ENCODE results near the gene C1orf185. TPM values are rescaled to one million over a fixed set of nuclear protein-coding genes. Genes with fewer than 3 reads are reported as not detected.

The C1orf185 gene
- total and polyA plus RNA-seq, 5 donors from 2014 or later, result not detected

DNA sequence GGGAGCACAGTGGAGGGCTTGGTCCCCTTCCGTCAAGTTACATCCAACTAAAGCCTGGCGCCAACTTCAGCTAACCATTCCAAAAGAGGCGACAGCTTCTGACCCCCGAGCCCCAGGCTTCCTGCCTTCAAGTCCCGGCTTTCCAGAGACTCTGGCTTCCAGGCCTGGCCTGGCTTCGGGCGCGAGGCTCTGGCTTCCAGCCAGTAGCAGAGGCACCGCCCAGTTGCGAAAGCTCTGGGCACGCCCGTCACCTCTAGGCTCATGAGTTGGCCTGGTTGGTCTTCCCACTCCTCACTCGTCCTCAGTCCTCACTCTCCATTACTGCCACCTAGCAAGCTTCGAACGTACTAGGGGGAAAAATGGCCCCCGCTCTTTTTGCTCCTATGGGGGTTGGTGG, 30.0 kb upstream of the C1orf185 start:
- Mint-ChIP-seq H3K36me3 (no peaks in the 10 kb centered on the region), H3K9me3 (peaks cover 0 to 2% (median 0%) of the 10 kb centered on the region in 7 donors), H3K4me3 (no peak overlapping the region), H3K27me3 (peaks cover 20% of the 10 kb centered on the region), H3K27ac (no peak overlapping the region), H3K4me1 (no peaks in the 10 kb centered on the region)
- DNase-seq (no peak), ATAC-seq (ENCODE audit: low read depth in 2 of 2) (no peak)
- H3K27ac ChIP-seq (ENCODE audit: insufficient read depth, low read length, poor library complexity, severe bottlenecking), result no peak overlapping the region
- no peaks in the 10 kb centered on the region for H3K9me3 ChIP-seq (ENCODE audit: control insufficient read depth in 2 of 2, low read length in 2 of 2)
- peaks cover 8% of the 10 kb centered on the region for H3K27me3 ChIP-seq (ENCODE audit: control insufficient read depth, insufficient read depth, low read length)
- no peaks in the 10 kb centered on the region for H3K36me3 ChIP-seq (ENCODE audit: control insufficient read depth, insufficient read depth, low read length)
- H3K4me1 ChIP-seq (ENCODE audit: control insufficient read depth, insufficient read depth, low read length, poor library complexity, severe bottlenecking), result no peaks in the 10 kb centered on the region
- H3K4me3 ChIP-seq (ENCODE audit: low read depth, low read length), result no peak overlapping the region

DNA sequence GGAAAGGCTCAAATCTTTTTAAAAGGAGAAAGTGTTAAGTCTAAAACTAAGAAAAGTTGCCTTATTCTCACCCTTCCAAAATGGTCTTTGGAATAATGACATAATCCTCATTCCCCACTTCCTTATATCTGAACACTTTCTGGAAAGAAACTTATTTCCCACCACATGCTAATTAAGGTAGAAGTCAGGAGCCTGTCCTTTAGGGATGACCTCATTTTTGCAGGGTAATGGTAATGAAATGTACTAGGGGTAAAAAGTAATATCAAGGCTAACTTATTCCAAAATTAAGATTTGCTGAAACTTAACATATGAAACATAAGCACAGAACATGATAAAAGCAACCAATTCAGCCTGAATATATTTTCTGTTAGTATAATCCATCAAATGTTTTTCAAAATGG, 29.4 kb upstream of the C1orf185 start:
- no peaks in the 10 kb centered on the region for H3K4me1 Mint-ChIP-seq
- ATAC-seq (ENCODE audit: low read depth in 2 of 2) (no peak), DNase-seq (no peak)
- Histone ChIP-seq H3K27ac (ENCODE audit: insufficient read depth, low read length, poor library complexity, severe bottlenecking) (no peak overlapping the region), H3K4me1 (ENCODE audit: control insufficient read depth, insufficient read depth, low read length, poor library complexity, severe bottlenecking) (no peaks in the 10 kb centered on the region), H3K9me3 (ENCODE audit: control insufficient read depth in 2 of 2, low read length in 2 of 2) (no peaks in the 10 kb centered on the region), H3K4me3 (ENCODE audit: low read depth, low read length) (no peak overlapping the region), H3K36me3 (ENCODE audit: control insufficient read depth, insufficient read depth, low read length) (no peaks in the 10 kb centered on the region), H3K27me3 (ENCODE audit: control insufficient read depth, insufficient read depth, low read length) (peaks cover 8% of the 10 kb centered on the region)
- H3K36me3 Mint-ChIP-seq, result no peaks in the 10 kb centered on the region
- no peak overlapping the region for H3K27ac Mint-ChIP-seq
- peaks cover 0 to 2% (median 0%) of the 10 kb centered on the region in 7 donors for H3K9me3 Mint-ChIP-seq
- H3K27me3 Mint-ChIP-seq, result peaks cover 20% of the 10 kb centered on the region
- H3K4me3 Mint-ChIP-seq, result no peak overlapping the region

DNA sequence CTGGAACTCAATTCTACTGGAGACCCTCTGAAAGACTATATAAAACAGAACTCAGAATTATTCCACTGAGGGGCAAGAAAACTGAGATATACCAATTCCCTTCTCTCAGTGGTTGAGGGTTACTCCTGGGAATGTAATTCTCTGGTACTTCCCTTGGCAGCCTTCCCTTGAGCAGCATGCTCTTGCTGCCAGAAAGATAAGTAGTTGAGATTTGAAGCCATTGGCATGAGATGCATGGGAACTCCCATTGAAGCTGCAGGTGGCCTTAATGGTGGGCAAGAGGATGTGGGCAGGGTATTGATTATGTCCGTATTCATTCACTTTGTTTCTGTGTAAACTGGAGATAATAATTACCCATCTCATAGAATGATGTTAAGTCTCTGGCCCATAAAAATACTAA, 28.6 kb upstream of the C1orf185 start:
- Mint-ChIP-seq H3K36me3 (no peaks in the 10 kb centered on the region), H3K4me1 (no peaks in the 10 kb centered on the region), H3K9me3 (peaks cover 0 to 2% (median 0%) of the 10 kb centered on the region in 7 donors), H3K27me3 (peaks cover 20% of the 10 kb centered on the region), H3K4me3 (no peak overlapping the region), H3K27ac (no peak overlapping the region)
- ATAC-seq (ENCODE audit: low read depth in 2 of 2) (no peak), DNase-seq (no peak)
- Histone ChIP-seq H3K9me3 (ENCODE audit: control insufficient read depth in 2 of 2, low read length in 2 of 2) (no peaks in the 10 kb centered on the region), H3K36me3 (ENCODE audit: control insufficient read depth, insufficient read depth, low read length) (no peaks in the 10 kb centered on the region), H3K27ac (ENCODE audit: insufficient read depth, low read length, poor library complexity, severe bottlenecking) (no peak overlapping the region), H3K27me3 (ENCODE audit: control insufficient read depth, insufficient read depth, low read length) (peaks cover 6% of the 10 kb centered on the region), H3K4me1 (ENCODE audit: control insufficient read depth, insufficient read depth, low read length, poor library complexity, severe bottlenecking) (no peaks in the 10 kb centered on the region), H3K4me3 (ENCODE audit: low read depth, low read length) (no peak overlapping the region)

- H3K4me3 Mint-ChIP-seq, result no peak overlapping the region
- no peak overlapping the region for H3K27ac ChIP-seq (ENCODE audit: insufficient read depth, low read length, poor library complexity, severe bottlenecking)
- H3K36me3 Mint-ChIP-seq, result no peaks in the 10 kb centered on the region
Measured at GRCh38 chr1:51086496-51087271, 15.3 kb upstream of the C1orf185 start.

DNA sequence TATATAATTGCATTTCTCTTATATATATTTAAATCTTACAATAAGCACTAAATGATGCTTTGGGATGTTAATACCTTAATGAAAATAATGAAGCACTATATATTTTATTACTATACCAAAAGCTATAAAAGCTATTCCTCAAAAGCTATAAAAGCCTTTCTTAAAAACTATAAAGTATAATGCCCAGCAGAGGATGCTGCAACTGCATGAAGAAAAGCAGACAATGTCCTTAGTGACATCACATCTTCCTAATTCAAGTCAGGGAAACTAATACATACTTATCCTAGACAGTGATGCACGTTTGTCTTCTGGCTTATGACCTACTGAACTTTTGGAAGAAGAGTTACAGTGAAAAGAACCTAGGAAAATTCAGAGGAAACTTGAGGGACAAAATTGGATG, 13.6 kb upstream of the C1orf185 start:
- no peak overlapping the region for H3K27ac ChIP-seq (ENCODE audit: insufficient read depth, low read length, poor library complexity, severe bottlenecking)
- H3K4me3 ChIP-seq (ENCODE audit: low read depth, low read length), result no peak overlapping the region
- H3K36me3 ChIP-seq (ENCODE audit: control insufficient read depth, insufficient read depth, low read length), result no peaks in the 10 kb centered on the region
- no peak for DNase-seq
- H3K4me1 ChIP-seq (ENCODE audit: control insufficient read depth, insufficient read depth, low read length, poor library complexity, severe bottlenecking), result no peaks in the 10 kb centered on the region
- Mint-ChIP-seq H3K4me3 (no peak overlapping the region), H3K27ac (no peak overlapping the region), H3K36me3 (no peaks in the 10 kb centered on the region), H3K4me1 (no peaks in the 10 kb centered on the region), H3K9me3 (peaks cover 0 to 9% (median 2%) of the 10 kb centered on the region in 7 donors), H3K27me3 (peaks cover 52% of the 10 kb centered on the region)
- ATAC-seq (ENCODE audit: low read depth in 2 of 2), result no peak
- peaks cover 17% of the 10 kb centered on the region for H3K27me3 ChIP-seq (ENCODE audit: control insufficient read depth, insufficient read depth, low read length)
- H3K9me3 ChIP-seq (ENCODE audit: control insufficient read depth in 2 of 2, low read length in 2 of 2), result no peaks in the 10 kb centered on the region

More at GRCh38 chr1:51086496-51087271, 15.3 kb upstream of the C1orf185 start:
- peaks cover 55% of the 10 kb centered on the region for H3K27me3 Mint-ChIP-seq
- Histone ChIP-seq H3K9me3 (ENCODE audit: control insufficient read depth in 2 of 2, low read length in 2 of 2) (no peaks in the 10 kb centered on the region), H3K4me1 (ENCODE audit: control insufficient read depth, insufficient read depth, low read length, poor library complexity, severe bottlenecking) (no peaks in the 10 kb centered on the region), H3K36me3 (ENCODE audit: control insufficient read depth, insufficient read depth, low read length) (no peaks in the 10 kb centered on the region), H3K4me3 (ENCODE audit: low read depth, low read length) (no peak overlapping the region), H3K27me3 (ENCODE audit: control insufficient read depth, insufficient read depth, low read length) (peaks cover 14% of the 10 kb centered on the region)
- DNase-seq (no peak), ATAC-seq (ENCODE audit: low read depth in 2 of 2) (no peak)
- H3K27ac Mint-ChIP-seq, result no peak overlapping the region
- peaks cover 0 to 9% (median 0%) of the 10 kb centered on the region in 7 donors for H3K9me3 Mint-ChIP-seq
- no peaks in the 10 kb centered on the region for H3K4me1 Mint-ChIP-seq

DNA sequence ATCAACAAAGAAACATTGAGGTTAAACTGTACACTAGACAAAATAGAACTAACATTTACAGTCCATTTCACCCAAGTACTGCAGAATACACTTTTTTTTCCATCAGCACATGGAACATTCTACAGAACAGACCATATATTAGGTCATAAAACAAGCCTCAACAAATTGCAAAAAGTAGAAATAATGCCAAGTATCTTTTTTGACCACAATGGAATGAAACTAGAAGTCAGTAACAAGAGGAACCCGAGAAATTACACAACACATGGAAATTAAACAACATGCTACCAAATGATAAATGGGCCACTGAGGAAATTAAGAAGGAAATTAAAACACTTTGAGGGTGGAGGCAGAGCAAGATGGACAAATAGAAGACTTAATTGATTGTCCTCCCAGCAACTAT, 8.4 kb upstream of the C1orf185 start:
- Histone ChIP-seq H3K4me3 (ENCODE audit: low read depth, low read length) (no peak overlapping the region), H3K9me3 (ENCODE audit: control insufficient read depth in 2 of 2, low read length in 2 of 2) (peaks cover 2 to 8% of the 10 kb centered on the region in 2 experiments), H3K4me1 (ENCODE audit: control insufficient read depth, insufficient read depth, low read length, poor library complexity, severe bottlenecking) (no peaks in the 10 kb centered on the region), H3K27me3 (ENCODE audit: control insufficient read depth, insufficient read depth, low read length) (peaks cover 25% of the 10 kb centered on the region), H3K27ac (ENCODE audit: insufficient read depth, low read length, poor library complexity, severe bottlenecking) (no peak overlapping the region), H3K36me3 (ENCODE audit: control insufficient read depth, insufficient read depth, low read length) (no peaks in the 10 kb centered on the region)
- Mint-ChIP-seq H3K4me1 (no peaks in the 10 kb centered on the region), H3K4me3 (no peak overlapping the region), H3K9me3 (peaks cover 0 to 17% (median 9%) of the 10 kb centered on the region in 7 donors), H3K27ac (no peak overlapping the region), H3K36me3 (no peaks in the 10 kb centered on the region), H3K27me3 (peaks cover 44% of the 10 kb centered on the region)
- no peak for ATAC-seq (ENCODE audit: low read depth in 2 of 2)
- no peak for DNase-seq

- H3K27ac Mint-ChIP-seq, result no peak overlapping the region
- H3K27me3 ChIP-seq (ENCODE audit: control insufficient read depth, insufficient read depth, low read length), result peaks cover 18% of the 10 kb centered on the region
- no peak for ATAC-seq (ENCODE audit: low read depth in 2 of 2)
- H3K9me3 Mint-ChIP-seq, result peaks cover 0 to 17% (median 7%) of the 10 kb centered on the region in 7 donors
- peaks cover 31% of the 10 kb centered on the region for H3K27me3 Mint-ChIP-seq
- no peaks in the 10 kb centered on the region for H3K36me3 ChIP-seq (ENCODE audit: control insufficient read depth, insufficient read depth, low read length)
- peaks cover 2 to 8% of the 10 kb centered on the region in 2 experiments for H3K9me3 ChIP-seq (ENCODE audit: control insufficient read depth in 2 of 2, low read length in 2 of 2)
- H3K27ac ChIP-seq (ENCODE audit: insufficient read depth, low read length, poor library complexity, severe bottlenecking), result no peak overlapping the region
- H3K36me3 Mint-ChIP-seq, result no peaks in the 10 kb centered on the region
- no peak for DNase-seq
- H3K4me3 ChIP-seq (ENCODE audit: low read depth, low read length), result no peak overlapping the region
- no peaks in the 10 kb centered on the region for H3K4me1 Mint-ChIP-seq
- H3K4me3 Mint-ChIP-seq, result no peak overlapping the region
- H3K4me1 ChIP-seq (ENCODE audit: control insufficient read depth, insufficient read depth, low read length, poor library complexity, severe bottlenecking), result no peaks in the 10 kb centered on the region
Measured at GRCh38 chr1:51097171-51097570, 4.9 kb upstream of the C1orf185 start.
